CD8-positive, alpha-beta memory T cell (primary cell): ENCODE data around the gene RELN. TPM values are rescaled to one million over a fixed set of nuclear protein-coding genes. Genes with fewer than 3 reads are reported as not detected.

Experiments
- CTCF ChIA-PET: fragments of 350-600 bp; sonication (Branson Sonifier 250); formaldehyde crosslinking; loops from one replicate; lab custom pipeline; 2021; ENCODE audit warnings: antibody characterized with exemption; lab: Charles Lee
- POLR2A ChIA-PET: fragments of 350-600 bp; sonication (Branson Sonifier 250); formaldehyde crosslinking; loops from one replicate; lab custom pipeline; 2021; ENCODE audit warnings: antibody characterized with exemption; lab: Charles Lee
- DNase-seq, 5 donors: peaks; one replicate each; pipeline versions ENCODE4 v3.0.0 to v3.0.0-alpha.2; 2020 to 2022; ENCODE audit warnings: mixed read lengths in 1 of 5
- H3K27ac ChIP-seq: one replicate; pipeline ENCODE4 v1.7.0; 2013; ENCODE audit warnings: low read depth, mild to moderate bottlenecking, low read length, moderate library complexity
- H3K27me3 ChIP-seq: 2 replicates; pipeline ENCODE4 v1.7.0; 2013; ENCODE audit warnings: low read length, mild to moderate bottlenecking; ENCODE audit not compliant: insufficient read depth, poor library complexity, severe bottlenecking
- H3K36me3 ChIP-seq: 2 replicates; pipeline ENCODE4 v1.7.0; 2013; ENCODE audit warnings: mild to moderate bottlenecking, low read length, moderate library complexity; ENCODE audit not compliant: insufficient read depth
- H3K4me1 ChIP-seq: 2 replicates; pipeline ENCODE4 v1.7.0; 2013; ENCODE audit warnings: mild to moderate bottlenecking, low read length, moderate library complexity; ENCODE audit not compliant: insufficient read depth
- H3K4me3 ChIP-seq: 2 replicates; pipeline ENCODE4 v1.7.0; 2013; ENCODE audit warnings: mild to moderate bottlenecking, low read length
- H3K9me3 ChIP-seq: 2 replicates; pipeline ENCODE4 v1.7.0; 2013; ENCODE audit warnings: mild to moderate bottlenecking, low read length
- H3K27ac Mint-ChIP-seq, 8 donors: one replicate each; pipeline ENCODE4 v1.8.0; 2020 to 2021; ENCODE audit warnings: mixed read lengths in 8 of 8, mild to moderate bottlenecking in 6 of 8, inconsistent platforms in 3 of 8, moderate library complexity in 3 of 8
- H3K27me3 Mint-ChIP-seq, 2 donors: one replicate each; pipeline ENCODE4 v1.8.0; 2020 to 2021; ENCODE audit warnings: mixed read lengths in 2 of 2, mild to moderate bottlenecking in 1 of 2, moderate library complexity in 1 of 2
- H3K36me3 Mint-ChIP-seq, 3 donors: one replicate each; pipeline ENCODE4 v1.8.0; 2020 to 2021; ENCODE audit warnings: mixed read lengths in 3 of 3, inconsistent platforms in 1 of 3, mild to moderate bottlenecking in 1 of 3
- H3K4me1 Mint-ChIP-seq, 3 donors: one replicate each; pipeline ENCODE4 v1.8.0; 2020 to 2021; ENCODE audit warnings: mixed read lengths in 3 of 3, inconsistent platforms in 1 of 3, mild to moderate bottlenecking in 1 of 3
- H3K4me3 Mint-ChIP-seq, 7 donors: one replicate each; pipeline ENCODE4 v1.8.0; 2020 to 2021; ENCODE audit warnings: mixed read lengths in 7 of 7, mild to moderate bottlenecking in 6 of 7, moderate library complexity in 4 of 7, inconsistent platforms in 2 of 7
- H3K9me3 Mint-ChIP-seq, 5 donors: one replicate each; pipeline ENCODE4 v1.8.0; 2020 to 2022; ENCODE audit warnings: mixed read lengths in 5 of 5, mild to moderate bottlenecking in 3 of 5, moderate library complexity in 2 of 5, inconsistent platforms in 1 of 5
- polyA plus RNA-seq: library from polyadenylated mRNA; unstranded; fragments of 300-500 nt; fragmentation: Illumina TruSeq; gene quantifications from one replicate; pipeline ENCODE4 v1.2.3, GENCODE V29; 2021
- total RNA-seq, 2 experiments: library from RNA; stranded (reverse); gene quantifications; one replicate each; pipeline ENCODE4 v1.2.3, GENCODE V29; 2021

The RELN gene
- total and polyA plus RNA-seq, 3 experiments from 2014 or later = not detected

DNA sequence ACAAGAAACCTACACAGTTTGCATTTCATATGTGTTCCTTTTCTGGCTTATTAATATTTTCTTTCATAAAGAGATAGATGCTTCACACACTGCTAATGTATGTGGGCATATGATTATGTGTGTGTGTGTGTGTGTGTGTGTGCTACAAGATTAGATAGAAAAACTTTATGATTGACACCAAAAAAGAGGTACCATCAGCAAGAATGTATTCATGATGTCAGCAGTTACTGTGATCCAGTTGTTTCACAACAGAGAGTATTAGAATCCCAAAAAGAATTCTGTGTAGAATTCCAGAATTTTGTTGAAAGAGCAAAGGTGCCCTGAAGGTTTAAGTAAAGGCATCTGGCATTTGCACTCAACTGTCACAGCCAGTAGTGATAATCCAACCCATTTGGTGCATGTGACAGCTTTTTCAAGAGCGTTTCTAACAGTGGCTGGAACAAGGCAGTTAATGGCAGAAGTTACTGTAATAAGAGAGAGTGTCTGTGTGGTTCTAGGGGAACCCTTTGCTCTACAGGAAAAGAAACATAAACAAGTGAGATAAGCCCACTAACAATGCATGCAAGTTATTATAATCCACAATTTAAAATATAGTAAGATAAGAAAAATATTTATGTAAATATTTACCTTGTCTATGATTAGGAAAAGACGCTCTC, 16.6 kb downstream of the RELN start:
- H3K27me3 Mint-ChIP-seq = peaks cover 0 to 7% of the 10 kb centered on the region in 2 donors
- H3K27ac Mint-ChIP-seq = no peak overlapping the region
- CTCF ChIA-PET = no interaction called here

DNA sequence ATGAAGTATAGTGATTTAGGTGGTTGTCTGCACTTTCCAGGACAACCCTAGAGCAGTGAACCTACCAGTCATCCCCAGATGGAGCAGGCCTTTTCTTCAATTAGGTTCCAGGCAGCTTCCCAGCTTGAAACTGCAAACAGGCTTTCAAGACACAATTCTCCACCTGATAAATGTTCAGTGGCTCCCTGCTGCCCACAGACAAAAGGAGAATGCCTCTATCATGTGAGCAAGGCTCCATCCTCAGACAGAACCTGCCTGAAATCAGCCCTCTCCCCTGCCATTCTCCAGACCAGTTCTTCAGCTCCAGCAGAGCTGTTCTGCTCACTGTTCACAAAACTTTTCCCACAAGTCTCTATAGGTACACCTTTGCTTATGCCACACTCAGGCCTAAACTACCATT, 22.1 kb downstream of the RELN start:
- H3K4me1 Mint-ChIP-seq = no peaks in the 10 kb centered on the region
- Histone ChIP-seq H3K27ac (no peak overlapping the region), H3K4me3 (no peak overlapping the region), H3K9me3 (no peaks in the 10 kb centered on the region), H3K4me1 (no peaks in the 10 kb centered on the region), H3K36me3 (no peaks in the 10 kb centered on the region), H3K27me3 (no peaks in the 10 kb centered on the region)
- peaks cover 2 to 3% of the 10 kb centered on the region in 2 donors for H3K27me3 Mint-ChIP-seq
- POLR2A ChIA-PET = no interaction called here
- no peak overlapping the region for H3K27ac Mint-ChIP-seq
- H3K36me3 Mint-ChIP-seq = no peaks in the 10 kb centered on the region
- CTCF ChIA-PET = no interaction called here
- DNase-seq = no peak
- peaks cover 0 to 2% (median 0%) of the 10 kb centered on the region in 5 donors for H3K9me3 Mint-ChIP-seq
- H3K4me3 Mint-ChIP-seq = no peak overlapping the region

More for the DNA sequence above, 16.6 kb downstream of the RELN start:
- Mint-ChIP-seq H3K36me3 (no peaks in the 10 kb centered on the region), H3K4me3 (no peak overlapping the region), H3K9me3 (peaks cover 0 to 3% (median 0%) of the 10 kb centered on the region in 5 donors), H3K4me1 (no peaks in the 10 kb centered on the region)
- H3K36me3 ChIP-seq = no peaks in the 10 kb centered on the region
- no peaks in the 10 kb centered on the region for H3K9me3 ChIP-seq
- no peak overlapping the region for H3K4me3 ChIP-seq
- no peak for DNase-seq
- POLR2A ChIA-PET = no interaction called here
- H3K4me1 ChIP-seq = no peaks in the 10 kb centered on the region
- no peak overlapping the region for H3K27ac ChIP-seq
- no peaks in the 10 kb centered on the region for H3K27me3 ChIP-seq

GRCh38 chr7:103966593-103967277, 22.7 kb downstream of the RELN start:
- no peaks in the 10 kb centered on the region for H3K9me3 ChIP-seq
- H3K4me1 ChIP-seq = no peaks in the 10 kb centered on the region
- Mint-ChIP-seq H3K27ac (peak overlapping the region in 1 of 8 donors; percentile 69), H3K9me3 (peaks cover 0 to 2% (median 0%) of the 10 kb centered on the region in 5 donors), H3K36me3 (no peaks in the 10 kb centered on the region), H3K4me3 (no peak overlapping the region), H3K4me1 (no peaks in the 10 kb centered on the region), H3K27me3 (peaks cover 2 to 7% of the 10 kb centered on the region in 2 donors)
- no peak for DNase-seq
- H3K27me3 ChIP-seq = no peaks in the 10 kb centered on the region
- H3K4me3 ChIP-seq = no peak overlapping the region
- ChIA-PET CTCF (no interaction called here), POLR2A (no interaction called here)
- no peak overlapping the region for H3K27ac ChIP-seq
- no peaks in the 10 kb centered on the region for H3K36me3 ChIP-seq

GRCh38 chr7:103964269-103964668, 25.2 kb downstream of the RELN start:
- Mint-ChIP-seq H3K4me1 (no peaks in the 10 kb centered on the region), H3K4me3 (no peak overlapping the region), H3K9me3 (peaks cover 0 to 2% (median 0%) of the 10 kb centered on the region in 5 donors), H3K27me3 (peaks cover 6 to 9% of the 10 kb centered on the region in 2 donors), H3K27ac (no peak overlapping the region), H3K36me3 (no peaks in the 10 kb centered on the region)
- ChIA-PET CTCF (no interaction called here), POLR2A (no interaction called here)
- Histone ChIP-seq H3K4me3 (no peak overlapping the region), H3K27me3 (no peaks in the 10 kb centered on the region), H3K27ac (no peak overlapping the region), H3K36me3 (no peaks in the 10 kb centered on the region), H3K4me1 (no peaks in the 10 kb centered on the region), H3K9me3 (no peaks in the 10 kb centered on the region)
- DNase-seq = no peak

DNA sequence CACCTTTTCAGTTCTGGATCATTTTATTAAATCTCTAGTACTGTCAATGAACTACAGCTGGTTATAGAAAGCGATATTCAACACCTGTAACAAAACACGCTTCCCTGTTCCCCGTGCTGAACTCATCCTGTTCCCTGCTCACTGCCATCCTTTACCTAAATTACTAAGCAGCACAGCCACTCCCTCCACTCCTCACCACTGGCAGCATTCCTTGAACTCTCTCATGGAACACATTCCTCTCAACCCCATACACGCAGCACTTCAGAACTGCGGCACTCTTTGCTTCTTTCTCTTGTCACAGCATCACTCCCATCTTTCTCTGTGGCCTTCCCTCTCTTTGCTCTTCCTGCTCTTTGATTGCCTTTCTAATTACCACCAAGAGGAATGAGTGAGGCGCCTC, 27.4 kb downstream of the RELN start:
- POLR2A ChIA-PET = no interaction called here
- Mint-ChIP-seq H3K27me3 (peaks cover 8 to 9% of the 10 kb centered on the region in 2 donors), H3K36me3 (no peaks in the 10 kb centered on the region), H3K4me3 (no peak overlapping the region), H3K27ac (no peak overlapping the region), H3K9me3 (peaks cover 0 to 2% (median 0%) of the 10 kb centered on the region in 5 donors), H3K4me1 (no peaks in the 10 kb centered on the region)
- Histone ChIP-seq H3K27ac (no peak overlapping the region), H3K4me1 (no peaks in the 10 kb centered on the region), H3K9me3 (no peaks in the 10 kb centered on the region), H3K4me3 (no peak overlapping the region), H3K27me3 (no peaks in the 10 kb centered on the region), H3K36me3 (no peaks in the 10 kb centered on the region)
- CTCF ChIA-PET = no interaction called here
- no peak for DNase-seq

GRCh38 chr7:103958284-103958818, 31.1 kb downstream of the RELN start:
- no peaks in the 10 kb centered on the region for H3K4me1 ChIP-seq
- H3K4me3 Mint-ChIP-seq = no peak overlapping the region
- H3K36me3 ChIP-seq = no peaks in the 10 kb centered on the region
- no peak for DNase-seq
- no peaks in the 10 kb centered on the region for H3K4me1 Mint-ChIP-seq
- H3K27ac Mint-ChIP-seq = no peak overlapping the region
- peaks cover 0 to 2% (median 0%) of the 10 kb centered on the region in 5 donors for H3K9me3 Mint-ChIP-seq
- POLR2A ChIA-PET = no interaction called here
- H3K9me3 ChIP-seq = no peaks in the 10 kb centered on the region
- CTCF ChIA-PET = no interaction called here
- no peak overlapping the region for H3K4me3 ChIP-seq
- no peaks in the 10 kb centered on the region for H3K36me3 Mint-ChIP-seq
- no peaks in the 10 kb centered on the region for H3K27me3 ChIP-seq
- peaks cover 7 to 8% of the 10 kb centered on the region in 2 donors for H3K27me3 Mint-ChIP-seq
- no peak overlapping the region for H3K27ac ChIP-seq

DNA sequence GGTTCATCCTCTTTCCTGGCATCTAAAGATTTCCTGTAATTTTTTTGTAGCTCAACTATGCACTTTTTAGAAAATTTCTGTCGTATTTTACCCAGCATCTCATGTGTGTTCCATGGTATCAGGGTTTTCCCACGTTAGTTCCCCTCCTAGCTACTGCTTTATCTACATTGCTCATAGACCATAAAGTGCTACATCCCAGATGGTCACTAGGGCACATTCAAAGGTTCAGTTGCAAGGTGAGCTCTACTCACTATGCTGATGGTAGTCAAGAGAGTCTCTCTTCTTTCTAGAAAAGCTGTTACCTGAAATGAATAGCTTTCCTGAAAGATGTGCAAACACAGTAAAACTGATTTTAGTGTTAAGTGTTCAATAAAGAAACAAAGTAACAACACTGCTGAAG, 33.5 kb downstream of the RELN start:
- H3K9me3 ChIP-seq = no peaks in the 10 kb centered on the region
- H3K9me3 Mint-ChIP-seq = no peaks in the 10 kb centered on the region
- DNase-seq = no peak
- POLR2A ChIA-PET = no interaction called here
- H3K4me1 ChIP-seq = no peaks in the 10 kb centered on the region
- H3K27ac Mint-ChIP-seq = no peak overlapping the region
- peaks cover 4 to 7% of the 10 kb centered on the region in 2 donors for H3K27me3 Mint-ChIP-seq
- no peaks in the 10 kb centered on the region for H3K4me1 Mint-ChIP-seq
- CTCF ChIA-PET = no interaction called here
- H3K27me3 ChIP-seq = no peaks in the 10 kb centered on the region
- H3K36me3 Mint-ChIP-seq = no peaks in the 10 kb centered on the region
- no peaks in the 10 kb centered on the region for H3K36me3 ChIP-seq
- no peak overlapping the region for H3K4me3 ChIP-seq
- H3K27ac ChIP-seq = no peak overlapping the region
- no peak overlapping the region for H3K4me3 Mint-ChIP-seq

GRCh38 chr7:103952408-103952807, 37.0 kb downstream of the RELN start:
- Mint-ChIP-seq H3K27me3 (no peaks in the 10 kb centered on the region), H3K27ac (no peak overlapping the region), H3K4me1 (no peaks in the 10 kb centered on the region), H3K9me3 (no peaks in the 10 kb centered on the region), H3K36me3 (no peaks in the 10 kb centered on the region), H3K4me3 (no peak overlapping the region)
- no peak overlapping the region for H3K4me3 ChIP-seq
- no peaks in the 10 kb centered on the region for H3K36me3 ChIP-seq
- no peaks in the 10 kb centered on the region for H3K4me1 ChIP-seq
- ChIA-PET CTCF (no interaction called here), POLR2A (no interaction called here)
- no peaks in the 10 kb centered on the region for H3K27me3 ChIP-seq
- no peak overlapping the region for H3K27ac ChIP-seq
- H3K9me3 ChIP-seq = no peaks in the 10 kb centered on the region
- no peak for DNase-seq
